ENCODE results near the gene ST3GAL4. TPM values are rescaled to one million over a fixed set of nuclear protein-coding genes. Genes with fewer than 3 reads are reported as not detected.

The ST3GAL4 gene
- total and polyA plus RNA-seq, 9 of the 15 experiments (the other 6 are each of a cell fraction or from before 2014, with no cell fraction given): 0.27 to 22.9 (median 10.5) TPM

- peak; percentile 19; the same call in 1 of the 2 replicates for TF ChIP-seq ZBTB40 (IDR thresholded peaks at IDR 0.05)
- no peak for TF ChIP-seq ZBTB40 (CRISPR knock-in tag; IDR thresholded peaks at IDR 0.05)
- TF ChIP-seq ZNF41 (CRISPR knock-in tag; conservative IDR thresholded peaks at IDR 0.05): no peak
- no peak for TF ChIP-seq ZBTB11 (CRISPR knock-in tag; IDR thresholded peaks at IDR 0.05)
- TF ChIP-seq CBX3 (IDR thresholded peaks at IDR 0.05; ENCODE audit: borderline replicate concordance in 1 of 2, low read length in 2 of 2): no peak
- TF ChIP-seq ZNF274 (IDR thresholded peaks at IDR 0.05; ENCODE audit: borderline replicate concordance, low read depth, low read length): no peak
- TF ChIP-seq PHF21A (IDR thresholded peaks at IDR 0.05; ENCODE audit: borderline replicate concordance, low read depth): 0 out of 2 replicates have a peak, but pooled peaks have one; percentile 18
- TF ChIP-seq RBM17 (IDR thresholded peaks at IDR 0.05; ENCODE audit: borderline replicate concordance, low read depth, low read length): no peak
- no peak for TF ChIP-seq ZBTB8A (IDR thresholded peaks at IDR 0.05; ENCODE audit: partially characterized antibody)
- no peak for TF ChIP-seq SIX5 (IDR thresholded peaks at IDR 0.05; ENCODE audit: borderline replicate concordance in 1 of 2, insufficient read depth in 1 of 2, low read depth in 1 of 2, low read length in 2 of 2)
- no peak for TF ChIP-seq MAFG (tag; conservative IDR thresholded peaks at IDR 0.05)
- no peak for TF ChIP-seq NFYB (IDR thresholded peaks at IDR 0.05; ENCODE audit: extremely low read depth, insufficient read length)
- no peak for TF ChIP-seq BRF1 (IDR thresholded peaks at IDR 0.05; ENCODE audit: borderline replicate concordance, extremely low read depth, insufficient read length)
- no peak for TF ChIP-seq ZSCAN29 (IDR thresholded peaks at IDR 0.05)
Observed at GRCh38 chr11:126355324-126355925, at the start of gene ST3GAL4 (continued).

Measured in K562 (cell line).